ENCODE results near the gene PRKRA. TPM values are rescaled to one million over a fixed set of nuclear protein-coding genes. Genes with fewer than 3 reads are reported as not detected.

The PRKRA gene
- total and polyA plus RNA-seq, 2 of the 8 experiments (the other 6 are each of a cell fraction or from before 2014, with no cell fraction given) = 25.4 to 60.4 TPM

DNA sequence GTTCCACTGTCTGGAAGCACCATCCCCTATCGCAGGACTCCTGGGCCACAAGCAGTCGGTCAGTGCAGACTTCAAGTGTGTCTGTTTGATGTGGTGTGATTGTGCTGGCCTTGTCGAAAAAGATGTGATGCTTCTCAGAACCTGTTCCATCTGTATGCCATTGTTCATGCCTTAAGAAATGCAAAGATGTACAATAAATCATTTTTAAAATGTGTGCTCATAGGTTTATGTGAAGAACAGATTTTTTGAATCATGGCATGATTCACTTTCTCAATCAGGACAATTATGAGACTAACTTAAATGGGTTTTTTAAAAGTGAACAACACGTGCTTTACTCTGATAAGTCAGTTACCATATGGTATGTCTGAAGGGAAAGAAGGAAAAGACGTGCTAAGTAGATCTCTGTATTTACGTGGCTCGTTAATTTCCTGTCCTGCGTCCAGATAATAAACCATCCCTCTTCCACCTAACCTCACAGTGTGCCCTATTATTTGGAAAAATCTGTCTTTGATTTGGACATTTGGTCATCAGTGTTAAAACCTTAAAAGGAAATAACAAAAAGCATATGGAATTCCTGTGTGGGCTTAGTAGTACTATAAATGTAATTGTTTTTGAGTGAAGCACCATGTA is 54.9 kb downstream of the PRKRA start:
- H3K56ac ChIP-seq (replicated peaks; ENCODE audit: insufficient read length, low read depth, low read length) = no peak overlapping the region
- no peak overlapping the region for H3K4me3 ChIP-seq (ENCODE audit: extremely low read depth in 1 of 4, insufficient read depth in 2 of 4, low read depth in 3 of 4, low read length in 4 of 4)
- no peaks in the 10 kb centered on the region for H3K79me1 ChIP-seq (ENCODE audit: low read depth, low read length)
- no peak overlapping the region for H3K9ac ChIP-seq (replicated peaks in 1 of 4; ENCODE audit: extremely low read depth in 1 of 4, low read depth in 3 of 4, low read length in 3 of 4)
- FAIRE-seq (no peak), DNase-seq (ENCODE audit: low read depth in 1 of 2, low spot score in 2 of 2) (no peak)
- no peak overlapping the region for H3K18ac ChIP-seq (ENCODE audit: extremely low read depth, low read length)
- WGBS, 2 experiments (ENCODE audit: extremely low coverage in 1 of 2, insufficient coverage in 1 of 2, insufficient read length in 1 of 2, insufficient replicate concordance in 2 of 2, low coverage in 1 of 2, low lambda C conversion rate in 2 of 2, missing lambda C conversion rate in 1 of 2) = 91% methylated on average over 8 of the region's 8 CpGs; no CpG with 5 or more reads in 1 of the 2 experiments
- no peak overlapping the region for H3K27ac ChIP-seq (ENCODE audit: low read depth, low read length)
- POLR2A ChIA-PET (ENCODE audit: partially characterized antibody) = no interaction called here
- H3K14ac ChIP-seq (ENCODE audit: insufficient read length) = no peak overlapping the region
- no peaks in the 10 kb centered on the region for H3K9me3 ChIP-seq (ENCODE audit: insufficient read depth in 2 of 2, low read depth in 1 of 2, low read length in 1 of 2)
- no peak overlapping the region for H2BK120ac ChIP-seq (replicated peaks; ENCODE audit: low read depth, low read length)
- H3K4ac ChIP-seq (replicated peaks; ENCODE audit: insufficient read length, low read depth, low read length) = no peak overlapping the region
- H2BK5ac ChIP-seq (ENCODE audit: low read depth, low read length) = no peak overlapping the region
- no peak overlapping the region for H3K4me2 ChIP-seq (ENCODE audit: insufficient read depth in 1 of 2, low read depth in 2 of 2, low read length in 2 of 2)
- H3K36me3 ChIP-seq (ENCODE audit: control insufficient read depth in 2 of 4, insufficient read depth in 4 of 4, low read length in 3 of 4) = no peaks in the 10 kb centered on the region
- no peak overlapping the region for H4K91ac ChIP-seq (replicated peaks; ENCODE audit: insufficient read length, low read length)
- H3K23me2 ChIP-seq (ENCODE audit: low read depth, low read length) = no peaks in the 10 kb centered on the region
- H3K4me1 ChIP-seq (replicated peaks in 1 of 4; ENCODE audit: control insufficient read depth in 3 of 4, insufficient read depth in 4 of 4, low read length in 3 of 4) = no peaks in the 10 kb centered on the region
- no peak overlapping the region for H4K8ac ChIP-seq (ENCODE audit: extremely low read depth, insufficient read depth, low read length)
- no peak overlapping the region for H3K23ac ChIP-seq (ENCODE audit: insufficient read length)
- no peak overlapping the region for H2AFZ ChIP-seq (ENCODE audit: low read length)
- no peak overlapping the region for H2AK5ac ChIP-seq (ENCODE audit: low read depth, low read length)
- H4K20me1 ChIP-seq (replicated peaks in 1 of 2; ENCODE audit: control insufficient read depth in 1 of 2, insufficient read depth in 2 of 2, low read length in 2 of 2) = no peaks in the 10 kb centered on the region
- H2BK12ac ChIP-seq (ENCODE audit: low read depth, low read length) = no peak overlapping the region
- no peak overlapping the region for H4K5ac ChIP-seq (ENCODE audit: insufficient read length, low read depth, low read length)
- CTCF ChIA-PET (ENCODE audit: partially characterized antibody) = interaction anchor here (0.7 to 6.7 kb wide), 22 partner anchors 10 to 306 kb away, joined by 3 to 61 read pairs (median 6); partner anchors contain the start of gene RBM45
- H2BK20ac ChIP-seq (ENCODE audit: low read length) = no peak overlapping the region
- H3K79me2 ChIP-seq (ENCODE audit: control insufficient read depth in 1 of 2, insufficient read depth in 2 of 2, low read length in 2 of 2) = no peaks in the 10 kb centered on the region
- no peak overlapping the region for H2BK15ac ChIP-seq (ENCODE audit: low read length)
- TF ChIP-seq HDAC2 (IDR thresholded peaks at IDR 0.05; ENCODE audit: borderline replicate concordance in 1 of 2, low read depth in 2 of 2, low read length in 2 of 2) = no peak
- TF ChIP-seq YY1 (IDR thresholded peaks at IDR 0.05; ENCODE audit: low read depth, low read length) = no peak
- TF ChIP-seq RNF2 (IDR thresholded peaks at IDR 0.05; ENCODE audit: borderline replicate concordance, low read depth, low read length, missing control alignments, poor library complexity, severe bottlenecking) = no peak
- TF ChIP-seq, protein P1, sequence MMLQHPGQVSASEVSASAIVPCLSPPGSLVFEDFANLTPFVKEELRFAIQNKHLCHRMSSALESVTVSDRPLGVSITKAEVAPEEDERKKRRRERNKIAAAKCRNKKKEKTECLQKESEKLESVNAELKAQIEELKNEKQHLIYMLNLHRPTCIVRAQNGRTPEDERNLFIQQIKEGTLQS (IDR thresholded peaks at IDR 0.05; ENCODE audit: insufficient read depth, low read depth, low read length) = no peak
- TF ChIP-seq, protein P2, sequence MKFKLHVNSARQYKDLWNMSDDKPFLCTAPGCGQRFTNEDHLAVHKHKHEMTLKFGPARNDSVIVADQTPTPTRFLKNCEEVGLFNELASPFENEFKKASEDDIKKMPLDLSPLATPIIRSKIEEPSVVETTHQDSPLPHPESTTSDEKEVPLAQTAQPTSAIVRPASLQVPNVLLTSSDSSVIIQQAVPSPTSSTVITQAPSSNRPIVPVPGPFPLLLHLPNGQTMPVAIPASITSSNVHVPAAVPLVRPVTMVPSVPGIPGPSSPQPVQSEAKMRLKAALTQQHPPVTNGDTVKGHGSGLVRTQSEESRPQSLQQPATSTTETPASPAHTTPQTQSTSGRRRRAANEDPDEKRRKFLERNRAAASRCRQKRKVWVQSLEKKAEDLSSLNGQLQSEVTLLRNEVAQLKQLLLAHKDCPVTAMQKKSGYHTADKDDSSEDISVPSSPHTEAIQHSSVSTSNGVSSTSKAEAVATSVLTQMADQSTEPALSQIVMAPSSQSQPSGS (IDR thresholded peaks at IDR 0.05; ENCODE audit: low read length) = no peak
- no peak for TF ChIP-seq BRCA1 (IDR thresholded peaks at IDR 0.05; ENCODE audit: low read depth, low read length)
- no peak for TF ChIP-seq BCL11A (IDR thresholded peaks at IDR 0.05; ENCODE audit: low read depth in 2 of 2, low read length in 2 of 2)
- TF ChIP-seq MAX (IDR thresholded peaks at IDR 0.05) = no peak
- TF ChIP-seq SP1 (IDR thresholded peaks at IDR 0.05; ENCODE audit: low read depth, low read length) = no peak
- H3K27me3 ChIP-seq (replicated peaks in 1 of 4; ENCODE audit: control insufficient read depth in 3 of 4, extremely low read depth in 1 of 4, insufficient read depth in 3 of 4, low read length in 3 of 4) = no peaks in the 10 kb centered on the region

All from H1 (cell line).